Right lobe of liver (tissue), 4 donors: Measurements from ENCODE around the gene OSBPL3.

Source experiments
- CTCF ChIP-seq, 4 donors: fragments of 200-600 bp in 3 of 4; fragments of 450-650 bp in 1 of 4; IDR thresholded peaks; one replicate each; pipeline versions ENCODE4 v1.5.1 to v1.8.0; 2016 to 2022; ENCODE audit warnings: antibody characterized with exemption in 4 of 4, mild to moderate bottlenecking in 2 of 4
- POLR2A ChIP-seq: fragments of 450-650 bp; IDR thresholded peaks from one replicate; pipeline ENCODE4 v1.6.1; 2017; ENCODE audit warnings: antibody characterized with exemption, mild to moderate bottlenecking
- donor health status: DM: no; HTN: no; CAD: no.
- donor health status: DM: no; HTN: no; CAD: no.
- donor health status: DM: no; HTN: yes; CAD: no.

GRCh38 chr7:24828891-24829661, 150.9 kb downstream of the OSBPL3 start:
- TF ChIP-seq POLR2A, result no peak
- TF ChIP-seq CTCF (IDR thresholded peaks at IDR 0.05), result no peak
